Gastroesophageal sphincter (tissue), 4 donors: ENCODE results near the gene FER. TPM values are rescaled to one million over a fixed set of nuclear protein-coding genes. Genes with fewer than 3 reads are reported as not detected.

ENCODE experiments used
- ATAC-seq: fragments of 150-250 bp; one replicate; pipeline ENCODE4 v1.9.1; 2016; ENCODE audit warnings: mild to moderate bottlenecking, moderate library complexity
- H3K27ac ChIP-seq, 4 donors: fragments of 200-600 bp; sonication (generic) in 3 of 4; 1 replicate in 3 of 4; 2 replicates in 1 of 4; pipeline ENCODE4 v1.5.1; 2016 to 2019
- H3K27me3 ChIP-seq: fragments of 200-600 bp; sonication (generic); one replicate; pipeline ENCODE4 v1.5.1; 2019
- H3K36me3 ChIP-seq, 2 donors: fragments of 200-600 bp; sonication (generic); one replicate each; pipeline ENCODE4 v1.5.1; 2019; ENCODE audit warnings: control low read depth in 1 of 2
- H3K4me1 ChIP-seq, 3 donors: fragments of 200-600 bp; sonication (generic); 1 replicate in 2 of 3; 2 replicates in 1 of 3; pipeline ENCODE4 v1.5.1; 2016 to 2019; ENCODE audit warnings: control low read depth in 2 of 3
- H3K4me3 ChIP-seq, 2 donors: fragments of 200-600 bp; sonication (generic); one replicate each; pipeline ENCODE4 v1.5.1; 2019; ENCODE audit warnings: mild to moderate bottlenecking in 1 of 2, moderate library complexity in 1 of 2
- H3K9me3 ChIP-seq, 3 donors: fragments of 200-600 bp; sonication (generic); one replicate each; pipeline ENCODE4 v1.5.1; 2017 to 2019; ENCODE audit warnings: control low read depth in 2 of 3
- CTCF ChIP-seq, 4 experiments: fragments of 200-600 bp in 2 of 4; fragments of 450-650 bp in 2 of 4; sonication (generic) in 1 of 4; IDR thresholded peaks; one replicate each; pipeline ENCODE4 v1.5.1; 2017 to 2019; ENCODE audit warnings: antibody characterized with exemption in 4 of 4, mild to moderate bottlenecking in 2 of 4, moderate library complexity in 2 of 4
- EP300 ChIP-seq: sonication (generic); formaldehyde crosslinking; IDR thresholded peaks from one replicate; pipeline ENCODE4 v1.6.1; 2017; ENCODE audit warnings: antibody characterized with exemption, mild to moderate bottlenecking
- POLR2A ChIP-seq, 2 donors: fragments of 450-650 bp; IDR thresholded peaks; one replicate each; pipeline ENCODE4 v1.6.1; 2017; ENCODE audit warnings: antibody characterized with exemption in 2 of 2, mild to moderate bottlenecking in 2 of 2, moderate library complexity in 1 of 2
- POLR2AphosphoS5 ChIP-seq: sonication (generic); formaldehyde crosslinking; IDR thresholded peaks from one replicate; pipeline ENCODE4 v1.6.1; 2017; ENCODE audit warnings: antibody characterized with exemption
- WGBS, 2 donors: methylation state at CpG; one replicate each; pipeline ENCODE4 v1.1.5; 2018; ENCODE audit warnings: low coverage in 1 of 2; 5-methylcytosine and 5-hydroxymethylcytosine counted together
- total RNA-seq, 4 donors: library from RNA; depleted of rRNA; stranded (reverse); fragments of >200 nt; gene quantifications; one replicate each; pipeline ENCODE4 v1.1.0, GENCODE V29; 2016

The FER gene
- total RNA-seq, 4 donors from 2014 or later, result 23.2 to 45.3 (median 32.5) TPM

- no peaks in the 10 kb centered on the region for H3K27me3 ChIP-seq
- no peak overlapping the region for H3K4me3 ChIP-seq
- 75 to 77% methylated on average over 2 of the region's 2 CpGs for WGBS, 2 donors
These were observed 194.0 kb downstream of the FER start for GRCh38 chr5:108941746-108942145.

GRCh38 chr5:108942701-108943100 lies 195.0 kb downstream of the FER start:
- H3K9me3 ChIP-seq, result no peaks in the 10 kb centered on the region
- H3K27me3 ChIP-seq, result no peaks in the 10 kb centered on the region
- no peak overlapping the region for H3K4me3 ChIP-seq
- TF ChIP-seq EP300, result no peak
- no peak for TF ChIP-seq POLR2AphosphoS5
- TF ChIP-seq CTCF (IDR thresholded peaks at IDR 0.05), result no peak
- no peak for TF ChIP-seq POLR2A (IDR thresholded peaks at IDR 0.05)
- peaks cover 0 to 5% (median 0%) of the 10 kb centered on the region in 3 donors for H3K4me1 ChIP-seq
- 61 to 63% methylated on average over 1 of the region's 1 CpG for WGBS, 2 donors
- H3K27ac ChIP-seq, result no peak overlapping the region
- H3K36me3 ChIP-seq, result no peaks in the 10 kb centered on the region
- ATAC-seq, result no peak

More at GRCh38 chr5:108941746-108942145, 194.0 kb downstream of the FER start:
- no peak for TF ChIP-seq POLR2A (IDR thresholded peaks at IDR 0.05)
- TF ChIP-seq CTCF (IDR thresholded peaks at IDR 0.05), result no peak
- no peak for TF ChIP-seq EP300
- TF ChIP-seq POLR2AphosphoS5, result no peak
- Histone ChIP-seq H3K9me3 (no peaks in the 10 kb centered on the region), H3K4me1 (peaks cover 0 to 5% (median 0%) of the 10 kb centered on the region in 3 donors), H3K27ac (no peak overlapping the region), H3K36me3 (no peaks in the 10 kb centered on the region)
- no peak for ATAC-seq

- peaks cover 0 to 5% (median 0%) of the 10 kb centered on the region in 3 donors for H3K4me1 ChIP-seq
- no peaks in the 10 kb centered on the region for H3K27me3 ChIP-seq
- ATAC-seq, result no peak
- no peaks in the 10 kb centered on the region for H3K36me3 ChIP-seq
- H3K27ac ChIP-seq, result no peak overlapping the region
- TF ChIP-seq POLR2AphosphoS5 (no peak), POLR2A (IDR thresholded peaks at IDR 0.05) (no peak), EP300 (no peak), CTCF (IDR thresholded peaks at IDR 0.05) (no peak)
- no peak overlapping the region for H3K4me3 ChIP-seq
- no peaks in the 10 kb centered on the region for H3K9me3 ChIP-seq
- 68 to 76% methylated on average over 3 of the region's 3 CpGs for WGBS, 2 donors
These were observed 197.4 kb downstream of the FER start for GRCh38 chr5:108945094-108945493.

GRCh38 chr5:108946008-108946407 lies 198.3 kb downstream of the FER start:
- H3K27me3 ChIP-seq, result no peaks in the 10 kb centered on the region
- no peak for TF ChIP-seq POLR2AphosphoS5
- TF ChIP-seq CTCF (IDR thresholded peaks at IDR 0.05), result no peak
- no peak for TF ChIP-seq EP300
- TF ChIP-seq POLR2A (IDR thresholded peaks at IDR 0.05), result no peak
- no peak for ATAC-seq
- H3K4me1 ChIP-seq, result peaks cover 0 to 5% (median 0%) of the 10 kb centered on the region in 3 donors
- WGBS, 2 donors, result 80 to 94% methylated on average over 1 of the region's 1 CpG
- no peak overlapping the region for H3K27ac ChIP-seq
- H3K9me3 ChIP-seq, result no peaks in the 10 kb centered on the region
- H3K4me3 ChIP-seq, result no peak overlapping the region
- H3K36me3 ChIP-seq, result no peaks in the 10 kb centered on the region

- no peak for ATAC-seq
- Histone ChIP-seq H3K27ac (no peak overlapping the region), H3K9me3 (no peaks in the 10 kb centered on the region), H3K4me1 (peaks cover 0 to 5% (median 0%) of the 10 kb centered on the region in 3 donors), H3K4me3 (no peak overlapping the region), H3K36me3 (no peaks in the 10 kb centered on the region), H3K27me3 (no peaks in the 10 kb centered on the region)
- WGBS, 2 donors, result 95 to 100% methylated on average over 1 of the region's 1 CpG
- no peak for TF ChIP-seq POLR2AphosphoS5
- TF ChIP-seq CTCF (IDR thresholded peaks at IDR 0.05), result no peak
- no peak for TF ChIP-seq POLR2A (IDR thresholded peaks at IDR 0.05)
- no peak for TF ChIP-seq EP300
These were observed 199.5 kb downstream of the FER start for GRCh38 chr5:108947164-108947563.
